GM06990 (cell line): ENCODE measurements around the gene P4HTM.

Experiments
- DNase-seq: peaks from one replicate; pipeline ENCODE4 v3.0.0-alpha.2; 2011; ENCODE audit not compliant: insufficient read length; ENCODE audit errors: extremely low read depth
- H3K27me3 ChIP-seq: replicated peaks from 2 replicates; pipeline ENCODE4 v1.6.0; 2011; ENCODE audit warnings: low read length; ENCODE audit not compliant: control insufficient read depth, insufficient read depth
- H3K36me3 ChIP-seq: 2 replicates; pipeline ENCODE4 v1.5.1; 2011; ENCODE audit warnings: low read length; ENCODE audit not compliant: control insufficient read depth, insufficient read depth
- H3K4me3 ChIP-seq: replicated peaks from 2 replicates; pipeline ENCODE4 v1.5.1; 2011; ENCODE audit warnings: low read depth, mild to moderate bottlenecking, control low read depth, low read length
- CTCF ChIP-seq: IDR thresholded peaks from 2 replicates; pipeline ENCODE4 v1.5.1; 2011; ENCODE audit warnings: low read length, control low read depth, mild to moderate bottlenecking, inconsistent platforms; ENCODE audit not compliant: insufficient read depth, poor library complexity, severe bottlenecking

P4HTM gene

GRCh38 chr3:48983096-48983495, 6.9 kb upstream of the P4HTM start:
- no peaks in the 10 kb centered on the region for H3K27me3 ChIP-seq
- H3K36me3 ChIP-seq, result peaks cover 30% of the 10 kb centered on the region

GRCh38 chr3:48984663-48985062, 5.4 kb upstream of the P4HTM start:
- Histone ChIP-seq H3K36me3 (peaks cover 24% of the 10 kb centered on the region), H3K4me3 (no peak overlapping the region), H3K27me3 (no peaks in the 10 kb centered on the region)
- no peak for TF ChIP-seq CTCF
- DNase-seq, result no peak

More at GRCh38 chr3:48983096-48983495, 6.9 kb upstream of the P4HTM start:
- no peak overlapping the region for H3K4me3 ChIP-seq
- DNase-seq, result no peak
- no peak for TF ChIP-seq CTCF

GRCh38 chr3:48985831-48986376, 4.1 kb upstream of the P4HTM start:
- DNase-seq, result no peak
- Histone ChIP-seq H3K27me3 (no peaks in the 10 kb centered on the region), H3K4me3 (no peak overlapping the region), H3K36me3 (peaks cover 16% of the 10 kb centered on the region)
- no peak for TF ChIP-seq CTCF

GRCh38 chr3:48989126-48989795, 780 bp upstream of the P4HTM start:
- peaks cover 9% of the 10 kb centered on the region for H3K36me3 ChIP-seq
- peak overlapping the region; percentile 80 for H3K4me3 ChIP-seq
- TF ChIP-seq CTCF, result no peak
- no peak for DNase-seq
- H3K27me3 ChIP-seq, result no peaks in the 10 kb centered on the region

- H3K27me3 ChIP-seq, result no peaks in the 10 kb centered on the region
- DNase-seq, result no peak
- H3K36me3 ChIP-seq, result peaks cover 6% of the 10 kb centered on the region
- H3K4me3 ChIP-seq, result peak overlapping the region; percentile 80
- no peak for TF ChIP-seq CTCF
Observed at GRCh38 chr3:48990636-48991469, 812 bp downstream of the P4HTM start.
